Sigmoid colon (tissue), 7 donors: Measurements from ENCODE around the gene MYH13. TPM values are rescaled to one million over a fixed set of nuclear protein-coding genes. Genes with fewer than 3 reads are reported as not detected.

Source experiments
- DNase-seq: peaks from one replicate; pipeline ENCODE4 v3.0.0-alpha.2; 2019
- H3K27ac ChIP-seq, 4 donors: fragments of 200-600 bp; sonication (generic); one replicate each; pipeline ENCODE4 v1.5.1; 2016 to 2019; ENCODE audit warnings: mild to moderate bottlenecking in 1 of 4
- H3K27me3 ChIP-seq, 3 donors: fragments of 200-600 bp; sonication (generic); one replicate each; pipeline ENCODE4 v1.5.1; 2019; ENCODE audit warnings: mild to moderate bottlenecking in 1 of 3
- H3K36me3 ChIP-seq, 4 donors: fragments of 200-600 bp; sonication (generic); one replicate each; pipeline ENCODE4 v1.5.1; 2016 to 2019
- H3K4me1 ChIP-seq, 4 donors: fragments of 200-600 bp; sonication (generic); one replicate each; pipeline ENCODE4 v1.5.1; 2017 to 2019
- H3K4me3 ChIP-seq, 4 donors: fragments of 200-600 bp; sonication (generic); one replicate each; pipeline ENCODE4 v1.5.1; 2017 to 2019; ENCODE audit warnings: mild to moderate bottlenecking in 2 of 4, moderate library complexity in 1 of 4
- H3K9me3 ChIP-seq, 4 donors: fragments of 200-600 bp in 3 of 4; sonication (generic) in 3 of 4; one replicate each; pipeline versions ENCODE4 v1.5.1 to v1.6.1; 2013 to 2019
- CTCF ChIP-seq, 4 experiments: fragments of 450-650 bp in 3 of 4; fragments of 200-600 bp in 1 of 4; IDR thresholded peaks; one replicate each; pipeline ENCODE4 v1.5.1; 2016 to 2019; ENCODE audit warnings: antibody characterized with exemption in 4 of 4, mild to moderate bottlenecking in 3 of 4, moderate library complexity in 2 of 4
- EP300 ChIP-seq, 4 donors: sonication (generic); formaldehyde crosslinking; IDR thresholded peaks; one replicate each; pipeline ENCODE4 v1.6.1; 2017; ENCODE audit warnings: antibody characterized with exemption in 4 of 4
- POLR2A ChIP-seq, 2 donors: fragments of 450-650 bp; IDR thresholded peaks; one replicate each; pipeline ENCODE4 v1.6.1; 2016; ENCODE audit warnings: antibody characterized with exemption in 2 of 2, mild to moderate bottlenecking in 2 of 2, moderate library complexity in 2 of 2
- POLR2AphosphoS5 ChIP-seq, 4 donors: sonication (generic); formaldehyde crosslinking; IDR thresholded peaks; one replicate each; pipeline ENCODE4 v1.6.1; 2017; ENCODE audit warnings: antibody characterized with exemption in 4 of 4
- WGBS, 2 donors: extraction: QIAGEN DNeasy Blood & Tissue Kit; methylation state at CpG; one replicate each; pipeline ENCODE4 v1.1.7; 2013; 5-methylcytosine and 5-hydroxymethylcytosine counted together
- intact Hi-C: fragments of 100-400 bp; cut with DNase I; formaldehyde crosslinking; loops from one replicate; pipeline ENCODE4 v1.15.1; 2023
- polyA plus RNA-seq, 3 donors: library from polyadenylated mRNA; stranded (reverse); fragments of 200-250 nt; gene quantifications; one replicate each; pipeline ENCODE4 v1.2.3, GENCODE V29; 2013
- total RNA-seq, 4 donors: library from RNA; depleted of rRNA; stranded (reverse); fragments of >200 nt; gene quantifications; one replicate each; pipeline ENCODE4 v1.1.0, GENCODE V29; 2016
- donor health status: healthy with polysubstance abuse.
- donor health status: Bipolar disorder and iron deficiency.
- donor health status: healthy.

Gene MYH13
- total and polyA plus RNA-seq, 7 donors = 0.06 TPM; not detected in 6

DNA sequence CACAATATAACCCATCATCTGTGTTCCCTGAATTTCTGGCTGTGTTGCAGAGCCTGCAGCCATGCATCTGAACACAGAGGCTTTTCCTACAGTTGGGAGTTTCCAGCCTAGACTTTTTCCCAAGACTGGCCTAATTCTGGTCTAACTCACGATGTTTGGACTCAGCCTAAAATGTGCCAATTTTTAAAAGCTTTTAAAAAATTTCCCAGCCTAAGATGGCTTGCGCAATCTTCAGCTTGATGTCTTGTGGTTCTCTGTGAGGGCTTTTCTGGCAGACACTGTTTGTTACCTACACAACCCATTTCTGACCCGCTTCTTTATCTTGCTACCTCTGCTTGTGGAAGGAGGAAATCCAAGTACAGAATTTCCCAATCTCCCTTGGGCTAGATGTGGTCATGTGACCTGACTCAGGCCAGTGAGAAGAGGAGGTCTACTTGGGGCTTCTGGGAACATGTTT lies 101.7 kb downstream of the MYH13 start:
- no peak overlapping the region for H3K4me3 ChIP-seq
- no peaks in the 10 kb centered on the region for H3K4me1 ChIP-seq
- WGBS, 2 donors = 71 to 72% methylated on average over 3 of the region's 3 CpGs
- TF ChIP-seq CTCF (IDR thresholded peaks at IDR 0.05) = no peak
- TF ChIP-seq POLR2AphosphoS5 (IDR thresholded peaks at IDR 0.05) = peak in 1 of 4 donors; percentile 5
- H3K27ac ChIP-seq = no peak overlapping the region
- no peaks in the 10 kb centered on the region for H3K27me3 ChIP-seq
- DNase-seq = no peak
- H3K36me3 ChIP-seq = no peaks in the 10 kb centered on the region
- intact Hi-C loops = no loop called here
- H3K9me3 ChIP-seq = no peaks in the 10 kb centered on the region

DNA sequence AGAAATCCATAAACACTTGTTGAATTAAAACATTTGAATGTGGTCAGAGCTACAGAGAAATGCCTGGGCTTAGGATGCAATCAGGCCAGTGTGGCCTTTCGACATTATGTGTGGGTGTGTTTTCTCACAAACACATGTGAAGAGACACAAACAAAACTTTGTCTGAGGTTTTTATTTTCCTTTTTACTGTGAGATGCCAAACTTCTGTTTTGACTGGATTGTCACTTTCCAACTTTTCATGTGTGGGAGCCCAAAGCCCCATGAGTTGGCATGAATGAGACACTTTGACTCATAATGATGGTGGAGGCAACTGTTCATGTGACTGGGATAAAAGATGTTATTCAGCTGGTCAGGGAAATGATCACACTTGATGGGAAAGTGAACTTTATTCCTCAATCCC lies 102.5 kb downstream of the MYH13 start:
- H3K9me3 ChIP-seq = no peaks in the 10 kb centered on the region
- H3K4me3 ChIP-seq = no peak overlapping the region
- intact Hi-C loops = no loop called here
- 73 to 80% methylated on average over 1 of the region's 1 CpG for WGBS, 2 donors
- H3K27ac ChIP-seq = peak overlapping the region in 1 of 4 donors; percentile 3
- H3K27me3 ChIP-seq = no peaks in the 10 kb centered on the region
- no peak for DNase-seq
- H3K36me3 ChIP-seq = no peaks in the 10 kb centered on the region
- peaks cover 0 to 4% (median 0%) of the 10 kb centered on the region in 4 donors for H3K4me1 ChIP-seq
- no peak for TF ChIP-seq POLR2A (IDR thresholded peaks at IDR 0.05)
- no peak for TF ChIP-seq POLR2AphosphoS5 (IDR thresholded peaks at IDR 0.05)
- no peak for TF ChIP-seq CTCF (IDR thresholded peaks at IDR 0.05)
- no peak for TF ChIP-seq EP300 (IDR thresholded peaks at IDR 0.05)

DNA sequence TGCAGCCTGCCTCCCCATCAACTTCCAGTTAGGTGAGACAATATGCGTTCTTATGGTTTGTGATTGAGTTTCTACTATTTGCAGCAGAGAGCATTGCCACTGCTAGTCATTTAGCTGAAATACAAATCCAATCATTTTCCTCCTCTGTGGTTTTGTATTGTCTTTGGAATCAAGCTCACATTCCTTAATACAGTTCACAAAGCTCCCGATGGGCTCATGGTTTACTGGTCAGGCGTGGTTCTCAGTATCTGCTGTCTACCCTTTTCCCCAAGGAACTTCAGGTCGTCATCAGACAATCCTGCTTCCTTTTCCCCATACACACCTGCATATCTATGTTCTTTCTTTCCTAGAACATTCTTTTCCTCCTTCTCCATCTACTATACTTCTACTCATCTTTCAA lies 104.8 kb downstream of the MYH13 start:
- intact Hi-C loops = no loop called here
- Histone ChIP-seq H3K9me3 (no peaks in the 10 kb centered on the region), H3K27ac (no peak overlapping the region), H3K4me1 (peaks cover 0 to 6% (median 0%) of the 10 kb centered on the region in 4 donors), H3K36me3 (no peaks in the 10 kb centered on the region), H3K4me3 (no peak overlapping the region), H3K27me3 (no peaks in the 10 kb centered on the region)
- no peak for DNase-seq
- no peak for TF ChIP-seq POLR2AphosphoS5 (IDR thresholded peaks at IDR 0.05)
- TF ChIP-seq POLR2A (IDR thresholded peaks at IDR 0.05) = no peak
- no peak for TF ChIP-seq EP300 (IDR thresholded peaks at IDR 0.05)
- TF ChIP-seq CTCF (IDR thresholded peaks at IDR 0.05) = no peak
- WGBS, 2 donors = 70 to 78% methylated on average over 4 of the region's 4 CpGs

DNA sequence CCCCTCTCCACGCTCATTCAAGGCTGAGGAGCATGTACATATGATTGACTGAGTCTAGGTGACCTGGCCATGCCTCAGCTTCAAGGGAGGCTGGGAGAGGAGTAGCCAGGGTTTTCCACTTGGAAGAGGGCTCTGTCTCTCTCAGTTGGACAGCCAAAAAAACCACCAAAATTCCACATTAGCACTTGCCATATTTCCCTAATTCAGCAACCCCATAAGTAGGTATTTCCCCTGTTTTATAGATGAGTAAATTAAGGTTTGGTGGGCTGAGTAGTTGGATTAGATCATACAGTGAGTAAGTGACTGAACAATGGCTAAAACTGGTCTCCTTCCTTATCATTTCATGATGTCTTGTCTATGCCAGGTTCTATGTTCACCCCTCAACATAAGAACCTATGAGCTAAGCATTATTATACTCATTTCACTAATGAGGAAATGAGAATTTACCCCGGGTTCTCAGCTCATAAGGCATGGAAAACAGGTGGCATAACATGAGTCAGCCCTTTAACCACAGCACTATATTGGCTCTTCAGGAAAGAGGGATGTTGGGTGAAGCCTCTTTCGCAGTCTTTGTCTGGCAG lies 106.4 kb downstream of the MYH13 start:
- TF ChIP-seq POLR2A (IDR thresholded peaks at IDR 0.05) (no peak), CTCF (IDR thresholded peaks at IDR 0.05) (no peak), EP300 (IDR thresholded peaks at IDR 0.05) (no peak), POLR2AphosphoS5 (IDR thresholded peaks at IDR 0.05) (no peak)
- Histone ChIP-seq H3K4me3 (no peak overlapping the region), H3K9me3 (no peaks in the 10 kb centered on the region), H3K27me3 (no peaks in the 10 kb centered on the region), H3K4me1 (peaks cover 0 to 6% (median 0%) of the 10 kb centered on the region in 4 donors), H3K27ac (no peak overlapping the region), H3K36me3 (no peaks in the 10 kb centered on the region)
- WGBS, 2 donors = 61 to 73% methylated on average over 3 of the region's 3 CpGs
- intact Hi-C loops = no loop called here
- no peak for DNase-seq
